GM15510 (cell line): ENCODE results near the gene SGCE.

Source experiments
- POLR2A ChIP-seq: IDR thresholded peaks from 3 replicates; pipeline ENCODE4 v1.6.1; 2011; ENCODE audit warnings: borderline replicate concordance; ENCODE audit not compliant: insufficient read length; ENCODE audit errors: extremely low read depth

The SGCE gene

GRCh38 chr7:94666879-94667587, 11.1 kb upstream of the SGCE start:
- TF ChIP-seq POLR2A, result no peak

GRCh38 chr7:94665426-94665825, 9.5 kb upstream of the SGCE start:
- TF ChIP-seq POLR2A, result no peak

GRCh38 chr7:94664023-94664422, 8.1 kb upstream of the SGCE start:
- no peak for TF ChIP-seq POLR2A

GRCh38 chr7:94662548-94662947, 6.6 kb upstream of the SGCE start:
- no peak for TF ChIP-seq POLR2A

GRCh38 chr7:94660006-94660405, 4.1 kb upstream of the SGCE start:
- TF ChIP-seq POLR2A, result no peak

- TF ChIP-seq POLR2A, result no peak
These were observed 2.9 kb upstream of the SGCE start for GRCh38 chr7:94658826-94659225.

- TF ChIP-seq POLR2A, result no peak
These were observed 2.1 kb upstream of the SGCE start for GRCh38 chr7:94657771-94658693.

GRCh38 chr7:94656925-94657731, 1.2 kb upstream of the SGCE start:
- TF ChIP-seq POLR2A, result no peak

GRCh38 chr7:94656658-94656924, 658 bp upstream of the SGCE start:
- TF ChIP-seq POLR2A, result no peak

- TF ChIP-seq POLR2A, result no peak
These were observed 646 bp downstream of the SGCE start for GRCh38 chr7:94655126-94655847.

- no peak for TF ChIP-seq POLR2A
These were observed 1.2 kb downstream of the SGCE start for GRCh38 chr7:94654783-94655125.

- no peak for TF ChIP-seq POLR2A
These were observed 5.5 kb downstream of the SGCE start for GRCh38 chr7:94650147-94651051.

GRCh38 chr7:94649450-94649849, 6.5 kb downstream of the SGCE start:
- no peak for TF ChIP-seq POLR2A

- TF ChIP-seq POLR2A, result no peak
These were observed 7.2 kb downstream of the SGCE start for GRCh38 chr7:94648731-94649130.
